ENCODE data around the gene STPG1. TPM values are rescaled to one million over a fixed set of nuclear protein-coding genes. Genes with fewer than 3 reads are reported as not detected.

The STPG1 gene
- total RNA-seq, 1 donor from 2014 or later = 4.2 TPM

GRCh38 chr1:24387636-24388175 lies 25.9 kb downstream of the STPG1 start:
- no peaks in the 10 kb centered on the region for H3K27me3 ChIP-seq
- intact Hi-C loops (cut with DNase I) = no loop called here
- H3K36me3 ChIP-seq = no peaks in the 10 kb centered on the region
- peaks cover 43% of the 10 kb centered on the region for H3K4me1 ChIP-seq
- no peak overlapping the region for H3K4me3 ChIP-seq
- peak in 1 of 2 donors; percentile 40 for DNase-seq (ENCODE audit: extremely low spot score in 2 of 2)
- no peak overlapping the region for H3K27ac ChIP-seq
- no peaks in the 10 kb centered on the region for H3K9me3 ChIP-seq
- no peak for TF ChIP-seq POLR2A (IDR thresholded peaks at IDR 0.05)
- TF ChIP-seq POLR2AphosphoS5 (IDR thresholded peaks at IDR 0.05; ENCODE audit: insufficient read depth in 1 of 2, low read depth in 1 of 2) = no peak
- no peak for TF ChIP-seq CTCF (IDR thresholded peaks at IDR 0.05)

GRCh38 chr1:24386931-24387330 lies 26.7 kb downstream of the STPG1 start:
- Histone ChIP-seq H3K36me3 (no peaks in the 10 kb centered on the region), H3K27ac (no peak overlapping the region), H3K9me3 (no peaks in the 10 kb centered on the region), H3K4me3 (no peak overlapping the region), H3K4me1 (peaks cover 38% of the 10 kb centered on the region), H3K27me3 (no peaks in the 10 kb centered on the region)
- no peak for TF ChIP-seq CTCF (IDR thresholded peaks at IDR 0.05)
- TF ChIP-seq POLR2AphosphoS5 (IDR thresholded peaks at IDR 0.05; ENCODE audit: insufficient read depth in 1 of 2, low read depth in 1 of 2) = no peak
- TF ChIP-seq POLR2A (IDR thresholded peaks at IDR 0.05) = no peak
- intact Hi-C loops (cut with DNase I) = no loop called here
- peak in 1 of 2 donors; percentile 20 for DNase-seq (ENCODE audit: extremely low spot score in 2 of 2)

- intact Hi-C loops (cut with DNase I) = no loop called here
- H3K27me3 ChIP-seq = no peaks in the 10 kb centered on the region
- H3K9me3 ChIP-seq = no peaks in the 10 kb centered on the region
- no peak overlapping the region for H3K4me3 ChIP-seq
- H3K27ac ChIP-seq = no peak overlapping the region
- no peak for TF ChIP-seq POLR2A (IDR thresholded peaks at IDR 0.05)
- no peak for TF ChIP-seq POLR2AphosphoS5 (IDR thresholded peaks at IDR 0.05; ENCODE audit: insufficient read depth in 1 of 2, low read depth in 1 of 2)
- no peak for TF ChIP-seq CTCF (IDR thresholded peaks at IDR 0.05)
- peaks cover 32% of the 10 kb centered on the region for H3K4me1 ChIP-seq
- peak in 1 of 2 donors; percentile 74 for DNase-seq (ENCODE audit: extremely low spot score in 2 of 2)
- no peaks in the 10 kb centered on the region for H3K36me3 ChIP-seq
These were observed 27.3 kb downstream of the STPG1 start for GRCh38 chr1:24386241-24386640.

GRCh38 chr1:24385160-24385940 lies 28.2 kb downstream of the STPG1 start:
- Histone ChIP-seq H3K27me3 (no peaks in the 10 kb centered on the region), H3K27ac (peak overlapping the region; percentile 55), H3K36me3 (no peaks in the 10 kb centered on the region), H3K4me3 (no peak overlapping the region), H3K4me1 (peaks cover 41% of the 10 kb centered on the region), H3K9me3 (no peaks in the 10 kb centered on the region)
- TF ChIP-seq POLR2A (IDR thresholded peaks at IDR 0.05) = no peak
- no peak for TF ChIP-seq POLR2AphosphoS5 (IDR thresholded peaks at IDR 0.05; ENCODE audit: insufficient read depth in 1 of 2, low read depth in 1 of 2)
- TF ChIP-seq CTCF (IDR thresholded peaks at IDR 0.05) = no peak
- peak in 1 of 2 donors; percentile 72 for DNase-seq (ENCODE audit: extremely low spot score in 2 of 2)
- intact Hi-C loops (cut with DNase I) = no loop called here

All from vagina (tissue), 2 donors.